Measurements from ENCODE around the gene PAX5.

The PAX5 gene

GRCh38 chr9:36848946-36849345, 185.1 kb downstream of the PAX5 start:
- no peaks in the 10 kb centered on the region for H3K36me3 ChIP-seq (ENCODE audit: insufficient read depth, insufficient read length, low read length)
- H3K4me1 ChIP-seq (ENCODE audit: insufficient read depth, insufficient read length) = peaks cover 5% of the 10 kb centered on the region
- H3K9me3 ChIP-seq (ENCODE audit: insufficient read depth, low read length) = no peaks in the 10 kb centered on the region
- no peak for TF ChIP-seq YY1 (IDR thresholded peaks at IDR 0.05; ENCODE audit: insufficient read depth, insufficient read length)
- no peak for TF ChIP-seq ZNF274 (IDR thresholded peaks at IDR 0.05; ENCODE audit: low read depth, low read length)
- TF ChIP-seq SUZ12 (IDR thresholded peaks at IDR 0.05; ENCODE audit: extremely low read depth, insufficient read depth, insufficient read length) = no peak
- DNase-seq (ENCODE audit: low read depth, low spot score) = no peak
- H3K4me3 ChIP-seq (ENCODE audit: insufficient read length, low read depth) = no peak overlapping the region
- no peak overlapping the region for H3K9ac ChIP-seq (ENCODE audit: insufficient read length, low read depth)
- no peaks in the 10 kb centered on the region for H3K27me3 ChIP-seq (ENCODE audit: insufficient read depth, insufficient read length)

- no peak overlapping the region for H3K4me3 ChIP-seq (ENCODE audit: insufficient read length, low read depth)
- DNase-seq (ENCODE audit: low read depth, low spot score) = no peak
- no peaks in the 10 kb centered on the region for H3K9me3 ChIP-seq (ENCODE audit: insufficient read depth, low read length)
- TF ChIP-seq SUZ12 (IDR thresholded peaks at IDR 0.05; ENCODE audit: extremely low read depth, insufficient read depth, insufficient read length) (no peak), YY1 (IDR thresholded peaks at IDR 0.05; ENCODE audit: insufficient read depth, insufficient read length) (no peak), ZNF274 (IDR thresholded peaks at IDR 0.05; ENCODE audit: low read depth, low read length) (no peak)
- peaks cover 10% of the 10 kb centered on the region for H3K4me1 ChIP-seq (ENCODE audit: insufficient read depth, insufficient read length)
- H3K36me3 ChIP-seq (ENCODE audit: insufficient read depth, insufficient read length, low read length) = no peaks in the 10 kb centered on the region
- no peak overlapping the region for H3K9ac ChIP-seq (ENCODE audit: insufficient read length, low read depth)
- no peaks in the 10 kb centered on the region for H3K27me3 ChIP-seq (ENCODE audit: insufficient read depth, insufficient read length)
These were observed 186.0 kb downstream of the PAX5 start for GRCh38 chr9:36847781-36848673.

GRCh38 chr9:36846621-36847020, 187.4 kb downstream of the PAX5 start:
- TF ChIP-seq SUZ12 (IDR thresholded peaks at IDR 0.05; ENCODE audit: extremely low read depth, insufficient read depth, insufficient read length) (no peak), ZNF274 (IDR thresholded peaks at IDR 0.05; ENCODE audit: low read depth, low read length) (no peak), YY1 (IDR thresholded peaks at IDR 0.05; ENCODE audit: insufficient read depth, insufficient read length) (no peak)
- no peaks in the 10 kb centered on the region for H3K9me3 ChIP-seq (ENCODE audit: insufficient read depth, low read length)
- no peak for DNase-seq (ENCODE audit: low read depth, low spot score)
- no peaks in the 10 kb centered on the region for H3K36me3 ChIP-seq (ENCODE audit: insufficient read depth, insufficient read length, low read length)
- no peak overlapping the region for H3K4me3 ChIP-seq (ENCODE audit: insufficient read length, low read depth)
- peaks cover 22% of the 10 kb centered on the region for H3K4me1 ChIP-seq (ENCODE audit: insufficient read depth, insufficient read length)
- no peaks in the 10 kb centered on the region for H3K27me3 ChIP-seq (ENCODE audit: insufficient read depth, insufficient read length)
- H3K9ac ChIP-seq (ENCODE audit: insufficient read length, low read depth) = no peak overlapping the region

- no peak for DNase-seq (ENCODE audit: low read depth, low spot score)
- peaks cover 24% of the 10 kb centered on the region for H3K4me1 ChIP-seq (ENCODE audit: insufficient read depth, insufficient read length)
- H3K36me3 ChIP-seq (ENCODE audit: insufficient read depth, insufficient read length, low read length) = no peaks in the 10 kb centered on the region
- H3K9me3 ChIP-seq (ENCODE audit: insufficient read depth, low read length) = no peaks in the 10 kb centered on the region
- H3K4me3 ChIP-seq (ENCODE audit: insufficient read length, low read depth) = no peak overlapping the region
- no peak for TF ChIP-seq YY1 (IDR thresholded peaks at IDR 0.05; ENCODE audit: insufficient read depth, insufficient read length)
- TF ChIP-seq ZNF274 (IDR thresholded peaks at IDR 0.05; ENCODE audit: low read depth, low read length) = no peak
- no peak for TF ChIP-seq SUZ12 (IDR thresholded peaks at IDR 0.05; ENCODE audit: extremely low read depth, insufficient read depth, insufficient read length)
- H3K9ac ChIP-seq (ENCODE audit: insufficient read length, low read depth) = no peak overlapping the region
- no peaks in the 10 kb centered on the region for H3K27me3 ChIP-seq (ENCODE audit: insufficient read depth, insufficient read length)
These were observed 188.2 kb downstream of the PAX5 start for GRCh38 chr9:36845844-36846243.

GRCh38 chr9:36844961-36845360, 189.1 kb downstream of the PAX5 start:
- H3K9me3 ChIP-seq (ENCODE audit: insufficient read depth, low read length) = no peaks in the 10 kb centered on the region
- peaks cover 24% of the 10 kb centered on the region for H3K4me1 ChIP-seq (ENCODE audit: insufficient read depth, insufficient read length)
- H3K9ac ChIP-seq (ENCODE audit: insufficient read length, low read depth) = no peak overlapping the region
- H3K4me3 ChIP-seq (ENCODE audit: insufficient read length, low read depth) = no peak overlapping the region
- no peaks in the 10 kb centered on the region for H3K27me3 ChIP-seq (ENCODE audit: insufficient read depth, insufficient read length)
- no peak for DNase-seq (ENCODE audit: low read depth, low spot score)
- no peak for TF ChIP-seq ZNF274 (IDR thresholded peaks at IDR 0.05; ENCODE audit: low read depth, low read length)
- TF ChIP-seq SUZ12 (IDR thresholded peaks at IDR 0.05; ENCODE audit: extremely low read depth, insufficient read depth, insufficient read length) = no peak
- no peak for TF ChIP-seq YY1 (IDR thresholded peaks at IDR 0.05; ENCODE audit: insufficient read depth, insufficient read length)
- no peaks in the 10 kb centered on the region for H3K36me3 ChIP-seq (ENCODE audit: insufficient read depth, insufficient read length, low read length)

- no peak overlapping the region for H3K9ac ChIP-seq (ENCODE audit: insufficient read length, low read depth)
- DNase-seq (ENCODE audit: low read depth, low spot score) = no peak
- no peaks in the 10 kb centered on the region for H3K36me3 ChIP-seq (ENCODE audit: insufficient read depth, insufficient read length, low read length)
- peaks cover 24% of the 10 kb centered on the region for H3K4me1 ChIP-seq (ENCODE audit: insufficient read depth, insufficient read length)
- H3K27me3 ChIP-seq (ENCODE audit: insufficient read depth, insufficient read length) = no peaks in the 10 kb centered on the region
- no peaks in the 10 kb centered on the region for H3K9me3 ChIP-seq (ENCODE audit: insufficient read depth, low read length)
- TF ChIP-seq SUZ12 (IDR thresholded peaks at IDR 0.05; ENCODE audit: extremely low read depth, insufficient read depth, insufficient read length) = no peak
- no peak for TF ChIP-seq YY1 (IDR thresholded peaks at IDR 0.05; ENCODE audit: insufficient read depth, insufficient read length)
- TF ChIP-seq ZNF274 (IDR thresholded peaks at IDR 0.05; ENCODE audit: low read depth, low read length) = no peak
- H3K4me3 ChIP-seq (ENCODE audit: insufficient read length, low read depth) = no peak overlapping the region
These were observed 190.1 kb downstream of the PAX5 start for GRCh38 chr9:36843964-36844363.

All from NT2/D1 (cell line).